TTC549 (cell line): ENCODE results near the gene FGFR3.

Experiments used
- FAIRE-seq: peaks from 2 replicates; lab custom pipeline; 2012; peaks lifted over from hg19 to GRCh38; lab: Jason Lieb, UNC

Gene FGFR3

GRCh38 chr4:1788254-1788973 is 4.7 kb upstream of the FGFR3 start:
- FAIRE-seq = no peak

DNA sequence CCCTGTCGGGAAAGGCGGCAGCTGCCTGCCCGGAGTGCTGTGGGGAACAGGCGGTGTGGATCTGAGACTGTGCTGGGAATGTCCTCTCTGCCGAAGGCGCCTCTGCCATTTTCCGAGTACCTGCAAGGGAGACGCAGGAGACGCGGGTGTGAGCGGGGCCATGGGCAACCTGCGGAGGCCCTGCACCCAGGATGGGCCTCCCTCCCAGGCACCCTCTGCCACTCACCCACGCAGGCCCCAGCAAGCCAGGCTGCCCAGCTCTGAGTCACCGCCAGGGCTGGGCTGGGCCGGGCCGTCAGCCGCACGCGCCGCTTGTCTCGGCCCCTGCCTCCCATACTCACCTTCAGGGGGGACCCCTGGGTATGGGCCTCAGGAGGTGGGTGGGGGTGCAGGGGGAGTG is 3.5 kb upstream of the FGFR3 start:
- no peak for FAIRE-seq

DNA sequence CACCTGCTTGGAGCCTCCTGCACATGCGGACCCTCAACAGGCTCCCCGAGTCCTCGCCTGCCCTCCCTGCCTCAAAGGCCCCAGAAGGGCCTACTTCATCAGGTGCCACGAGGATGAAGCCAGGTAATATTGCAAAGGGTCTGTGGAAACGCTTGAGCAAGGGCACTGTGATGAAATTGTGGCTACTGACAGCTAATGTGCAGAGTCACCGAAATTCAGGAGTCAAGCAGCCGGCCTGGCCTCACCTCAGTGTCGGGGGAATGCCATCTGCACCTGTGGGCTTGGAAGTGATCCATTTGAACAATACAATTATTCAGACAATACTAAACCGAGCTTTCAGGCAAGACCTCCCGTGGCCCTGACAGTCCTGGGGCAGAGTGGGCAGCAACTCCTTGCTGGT is 3.1 kb upstream of the FGFR3 start:
- no peak for FAIRE-seq

GRCh38 chr4:1792158-1792831 is 798 bp upstream of the FGFR3 start:
- no peak for FAIRE-seq

DNA sequence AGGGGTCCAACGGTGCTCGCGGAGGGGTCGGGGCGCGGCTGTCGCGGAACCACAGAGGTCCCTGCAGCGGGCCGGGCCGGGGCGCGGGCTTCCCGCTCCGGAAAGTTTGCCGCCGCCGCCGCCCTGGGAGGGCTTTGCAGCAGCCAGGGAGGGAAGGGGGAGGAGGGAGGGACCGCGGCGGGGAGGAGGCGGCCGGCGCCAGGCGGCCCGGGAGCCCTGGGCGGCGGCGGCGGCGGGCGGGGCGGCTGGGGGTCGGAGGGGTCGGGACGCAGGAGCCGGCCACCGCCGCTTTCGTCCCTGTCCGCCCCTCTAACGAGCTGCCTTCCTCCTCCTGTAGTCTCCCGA is 375 bp downstream of the FGFR3 start:
- no peak for FAIRE-seq

GRCh38 chr4:1793940-1794808 is 1.1 kb downstream of the FGFR3 start:
- no peak for FAIRE-seq

- no peak for FAIRE-seq
Measured at GRCh38 chr4:1794809-1795298, 1.8 kb downstream of the FGFR3 start.

DNA sequence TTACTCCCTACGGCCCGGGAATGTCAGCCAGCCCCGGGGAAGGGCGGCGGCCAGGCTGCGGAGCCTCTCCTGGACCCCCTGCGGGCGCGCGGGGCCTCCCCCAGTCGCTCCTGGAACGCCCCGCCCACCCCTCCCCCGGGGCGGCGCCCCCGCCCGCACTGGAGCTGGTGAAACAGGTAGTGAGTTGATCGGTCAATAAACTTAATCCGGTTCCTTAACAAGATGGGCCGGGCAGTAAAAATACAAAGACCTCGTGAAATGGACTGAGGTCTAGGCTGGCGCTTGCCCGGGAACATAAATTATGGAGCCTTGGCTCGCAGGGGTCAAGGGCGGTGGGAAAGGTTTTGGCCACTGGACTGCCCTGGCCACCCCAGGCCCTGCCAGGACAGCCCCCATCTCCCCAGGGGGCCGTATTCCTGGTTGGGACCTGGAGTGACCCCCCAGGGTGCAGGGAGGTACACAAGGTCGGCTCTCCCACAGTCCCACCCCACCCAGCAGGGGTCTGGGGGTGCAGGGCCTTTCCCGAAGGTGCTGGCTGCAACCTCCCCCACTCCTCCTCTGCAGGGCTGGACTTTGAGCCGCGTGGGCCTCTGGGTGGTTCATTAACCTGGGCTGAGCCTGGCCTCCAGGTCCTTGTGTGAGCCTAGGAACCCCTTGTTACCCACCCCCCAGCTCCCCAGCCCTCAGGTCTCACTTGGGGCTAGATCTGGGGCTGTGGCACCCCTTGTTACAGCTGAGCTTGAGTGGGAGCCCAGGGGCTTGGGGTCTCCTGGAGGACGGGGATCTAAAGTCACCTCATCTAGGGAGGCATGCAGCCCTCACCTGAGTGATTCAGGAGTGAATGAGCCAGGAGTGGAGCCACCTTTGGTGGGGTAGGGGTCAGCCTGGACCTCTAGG is 2.5 kb downstream of the FGFR3 start:
- no peak for FAIRE-seq

DNA sequence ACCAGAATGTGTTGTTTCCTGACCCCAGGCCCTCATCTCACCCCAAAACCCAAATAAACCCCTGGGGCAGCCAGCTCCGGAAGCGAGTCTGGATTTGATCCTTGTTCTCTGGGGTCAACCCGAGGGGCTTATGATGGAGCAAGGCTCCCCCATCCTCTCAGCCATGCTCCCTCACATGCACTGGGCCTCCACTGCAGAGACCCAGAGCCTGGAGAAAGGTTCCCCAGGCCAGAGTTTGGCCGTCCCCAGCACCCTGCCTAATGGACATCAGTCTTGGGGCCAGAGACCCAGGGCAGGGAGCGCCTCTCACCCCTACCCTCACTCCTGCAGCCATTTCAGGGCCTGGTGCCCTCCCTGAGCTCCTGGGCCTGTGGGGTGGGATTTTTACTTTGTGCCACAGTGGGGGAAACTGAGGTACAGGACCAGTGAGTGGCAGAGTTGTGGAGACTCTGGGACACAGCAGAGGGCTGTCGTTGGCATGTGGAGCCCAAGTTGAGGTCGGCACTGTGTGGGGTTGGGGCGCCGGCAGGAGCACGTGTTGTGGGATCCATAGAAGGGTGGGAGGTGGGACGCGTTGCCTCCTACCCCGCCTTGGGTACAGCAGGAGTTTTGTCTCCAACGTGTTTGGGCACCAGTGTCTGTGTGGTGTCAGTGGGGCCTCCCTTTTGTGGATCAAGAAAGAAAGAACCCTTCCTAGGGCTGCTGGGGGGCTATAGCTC is 3.6 kb downstream of the FGFR3 start:
- no peak for FAIRE-seq

- FAIRE-seq = no peak
Measured at GRCh38 chr4:1797298-1797860, 4.3 kb downstream of the FGFR3 start.

DNA sequence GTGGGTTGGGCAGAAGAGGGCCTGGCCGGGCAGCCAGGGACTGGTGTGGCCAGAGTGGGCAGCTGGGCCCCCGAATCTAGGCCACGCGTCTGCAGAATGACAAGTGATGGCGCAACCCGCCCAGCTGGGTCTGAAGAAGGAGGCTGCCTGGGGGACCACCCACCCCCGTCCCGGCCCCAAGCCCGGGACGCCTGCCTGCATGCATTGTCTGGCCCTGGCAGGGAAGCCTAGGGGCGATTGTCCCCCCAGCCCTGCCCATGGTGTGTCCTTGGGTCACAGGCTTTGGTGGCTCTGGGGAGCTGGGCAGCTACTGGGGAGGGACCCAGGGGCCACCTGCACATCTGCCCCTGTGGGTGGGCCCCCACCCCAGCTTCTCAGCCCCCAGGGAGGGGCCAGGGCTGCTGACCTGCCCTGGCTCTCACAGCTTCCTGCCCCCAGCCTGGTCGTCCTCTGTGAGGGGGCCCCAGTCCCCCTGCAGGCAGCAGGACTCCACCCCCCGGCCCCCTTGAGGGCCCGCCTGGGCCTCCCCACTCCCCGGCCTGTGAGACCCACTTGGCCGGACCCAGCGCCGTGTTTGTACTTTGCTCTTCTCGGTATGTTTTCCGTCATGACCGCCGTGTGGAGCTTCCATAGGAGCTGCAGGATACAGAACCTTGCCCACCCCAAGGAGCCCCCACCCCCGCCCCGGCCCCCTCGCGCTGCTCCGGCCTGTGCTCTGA is 4.9 kb downstream of the FGFR3 start:
- no peak for FAIRE-seq

DNA sequence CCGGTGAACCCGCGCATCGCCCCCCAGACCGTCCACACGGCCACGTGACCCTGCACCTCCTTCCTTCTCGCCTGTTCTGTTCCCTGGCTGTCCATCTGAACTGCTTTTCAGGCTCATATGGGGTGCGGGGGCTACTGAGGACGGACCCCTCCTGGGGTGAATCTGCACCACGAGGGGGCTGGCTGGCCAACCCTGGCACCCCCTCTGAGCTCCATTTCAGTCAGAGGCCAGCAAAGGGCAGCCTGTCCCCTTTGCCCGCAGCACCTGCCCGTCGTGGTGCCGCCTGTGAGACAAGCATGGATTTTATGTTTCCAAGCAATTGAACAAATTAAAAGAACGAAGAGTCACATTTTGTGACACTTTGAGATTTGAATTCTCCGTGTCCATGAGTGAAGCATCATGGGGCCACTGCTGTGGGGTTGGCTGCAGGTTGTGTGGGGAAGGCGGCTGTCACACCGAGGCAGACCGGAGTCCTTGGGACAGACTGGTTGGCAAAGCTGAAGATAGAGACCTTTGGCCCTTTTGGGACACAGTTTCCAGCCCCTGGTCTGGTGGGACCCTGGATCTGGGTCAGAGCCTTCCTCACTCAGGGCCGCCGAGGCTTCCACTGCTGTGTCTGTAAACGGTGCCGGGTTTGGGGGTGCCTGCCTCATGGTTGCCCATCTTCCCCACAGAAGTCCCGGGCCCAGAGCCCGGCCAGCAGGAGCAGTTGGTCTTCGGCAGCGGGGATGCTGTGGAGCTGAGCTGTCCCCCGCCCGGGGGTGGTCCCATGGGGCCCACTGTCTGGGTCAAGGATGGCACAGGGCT is 5.7 kb downstream of the FGFR3 start:
- no peak for FAIRE-seq

DNA sequence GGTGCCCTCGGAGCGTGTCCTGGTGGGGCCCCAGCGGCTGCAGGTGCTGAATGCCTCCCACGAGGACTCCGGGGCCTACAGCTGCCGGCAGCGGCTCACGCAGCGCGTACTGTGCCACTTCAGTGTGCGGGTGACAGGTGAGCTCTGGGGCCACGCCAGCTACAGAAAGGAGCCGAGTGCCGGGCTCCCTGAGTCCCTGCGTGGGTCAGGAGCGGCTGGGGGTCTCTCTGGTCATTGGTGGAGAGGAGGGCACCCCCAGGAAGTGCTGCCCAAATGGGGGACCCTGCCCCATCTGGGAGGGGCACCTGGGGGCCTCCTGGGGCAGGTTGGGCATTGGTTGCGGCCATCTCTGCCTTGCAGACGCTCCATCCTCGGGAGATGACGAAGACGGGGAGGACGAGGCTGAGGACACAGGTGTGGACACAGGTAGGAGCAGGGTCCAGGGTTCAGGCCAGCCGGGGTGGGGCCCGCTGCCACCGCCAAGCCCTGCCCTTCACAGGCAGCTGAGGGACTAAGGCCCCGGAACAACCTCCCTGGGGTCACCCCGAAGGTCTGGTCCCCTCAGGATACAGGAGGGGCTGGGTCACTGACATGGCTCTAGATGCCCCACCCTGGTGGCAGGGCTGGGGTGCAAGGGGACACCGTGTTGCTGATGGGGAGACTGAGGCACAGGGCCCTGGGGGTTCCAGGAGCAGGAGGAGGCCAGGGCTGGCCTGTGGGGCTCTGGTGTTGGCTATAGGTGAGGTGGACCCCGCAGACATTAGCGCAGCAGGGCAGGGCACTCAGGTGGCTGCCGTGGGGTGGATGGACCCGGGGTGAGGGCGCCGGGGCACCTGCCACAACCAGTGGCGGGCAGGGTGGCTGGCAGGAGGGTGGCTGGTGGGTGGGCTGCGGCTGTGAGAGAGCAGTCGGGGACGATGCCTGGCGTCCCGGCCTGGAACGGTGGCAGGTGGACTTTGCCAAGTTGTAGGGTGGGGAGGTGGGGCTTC is 6.6 kb downstream of the FGFR3 start:
- FAIRE-seq = no peak

DNA sequence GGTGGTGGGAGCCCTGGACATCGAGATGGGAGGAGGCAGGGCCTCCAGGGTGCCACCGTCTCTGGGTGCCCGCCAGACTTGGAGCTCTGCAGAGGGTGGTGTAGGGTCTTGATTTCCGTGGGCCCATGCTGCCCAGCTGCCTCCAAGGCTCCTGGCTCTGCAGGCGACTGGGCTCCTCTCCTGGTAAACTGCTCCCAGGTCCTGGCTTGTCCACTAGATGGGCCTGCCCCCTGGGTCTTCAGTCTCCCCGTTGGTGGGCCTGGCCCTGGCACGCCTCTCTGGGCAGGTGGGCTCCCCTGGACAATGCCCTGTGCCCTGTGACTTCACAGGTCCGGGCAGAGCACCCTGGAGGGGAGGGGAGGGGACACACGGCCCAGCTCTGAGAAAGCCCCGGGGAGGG is 7.7 kb downstream of the FGFR3 start:
- FAIRE-seq = no peak

- FAIRE-seq = no peak
Measured at GRCh38 chr4:1801286-1801958, 8.3 kb downstream of the FGFR3 start.

DNA sequence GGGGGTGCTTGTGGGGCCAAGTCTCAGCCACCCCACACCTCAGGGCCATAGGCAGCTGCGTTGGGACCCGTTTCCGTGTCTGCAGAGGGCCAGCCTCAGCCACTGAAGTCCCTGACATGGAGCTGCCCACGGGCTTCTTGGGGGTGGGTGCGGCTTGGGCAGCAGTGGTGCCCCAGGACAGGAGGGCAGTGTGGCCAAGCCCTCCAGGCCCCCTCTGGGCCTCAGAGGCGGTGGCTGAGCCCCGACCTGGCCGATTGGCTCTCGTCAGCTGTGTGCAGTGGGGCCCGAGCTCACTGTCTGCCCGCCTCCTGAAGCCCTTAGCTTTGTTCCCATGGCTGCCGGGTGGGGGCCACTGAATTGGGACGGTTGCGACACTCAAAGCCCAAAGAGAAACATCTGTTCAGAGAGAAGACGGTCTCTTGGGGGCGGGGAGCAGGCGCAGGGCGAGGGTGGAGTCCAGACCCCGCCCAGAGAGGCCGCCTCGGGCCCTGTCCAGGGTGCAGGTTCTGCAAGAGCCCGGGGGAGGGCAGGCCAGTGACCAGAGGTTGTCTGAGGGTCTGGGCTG is 9.1 kb downstream of the FGFR3 start:
- FAIRE-seq = no peak
